Activated naive CD8-positive, alpha-beta T cell treated with anti-CD3 and anti-CD28 coated beads, Interleukin-2, amount 50 U/mL, for 24 hours (primary cell): Measurements from ENCODE around the gene SEMA5A.

Source experiments
- ATAC-seq: fragments of 150-1000 bp; cut with Tn5 transposase; one replicate; pipeline ENCODE4 v1.10.0; 2021
- DNase-seq: peaks from one replicate; pipeline ENCODE4 v3.0.0; 2021
- H3K27ac Mint-ChIP-seq: one replicate; pipeline ENCODE4 v1.8.0; 2021; ENCODE audit warnings: mild to moderate bottlenecking, mixed read lengths
- H3K27me3 Mint-ChIP-seq: one replicate; pipeline ENCODE4 v1.8.0; 2021; ENCODE audit warnings: mixed read lengths
- H3K36me3 Mint-ChIP-seq: one replicate; pipeline ENCODE4 v1.8.0; 2021; ENCODE audit warnings: low read depth, mixed read lengths
- H3K4me1 Mint-ChIP-seq: one replicate; pipeline ENCODE4 v1.8.0; 2021; ENCODE audit warnings: mixed read lengths
- H3K4me3 Mint-ChIP-seq: one replicate; pipeline ENCODE4 v1.8.0; 2021; ENCODE audit warnings: mild to moderate bottlenecking, moderate library complexity, mixed read lengths
- H3K9me3 Mint-ChIP-seq: one replicate; pipeline ENCODE4 v1.8.0; 2021; ENCODE audit warnings: mixed read lengths

Gene SEMA5A

GRCh38 chr5:9558319-9558965 is 12.6 kb upstream of the SEMA5A start:
- ATAC-seq (no peak), DNase-seq (no peak)
- peaks cover 6% of the 10 kb centered on the region for H3K9me3 Mint-ChIP-seq
- H3K36me3 Mint-ChIP-seq: no peaks in the 10 kb centered on the region
- H3K4me3 Mint-ChIP-seq: no peak overlapping the region
- no peak overlapping the region for H3K27ac Mint-ChIP-seq
- H3K4me1 Mint-ChIP-seq: no peaks in the 10 kb centered on the region
- no peaks in the 10 kb centered on the region for H3K27me3 Mint-ChIP-seq

GRCh38 chr5:9557696-9558095 is 11.8 kb upstream of the SEMA5A start:
- DNase-seq (no peak), ATAC-seq (no peak)
- Mint-ChIP-seq H3K9me3 (peaks cover 6% of the 10 kb centered on the region), H3K4me1 (no peaks in the 10 kb centered on the region), H3K27ac (no peak overlapping the region), H3K27me3 (no peaks in the 10 kb centered on the region), H3K36me3 (no peaks in the 10 kb centered on the region), H3K4me3 (no peak overlapping the region)

DNA sequence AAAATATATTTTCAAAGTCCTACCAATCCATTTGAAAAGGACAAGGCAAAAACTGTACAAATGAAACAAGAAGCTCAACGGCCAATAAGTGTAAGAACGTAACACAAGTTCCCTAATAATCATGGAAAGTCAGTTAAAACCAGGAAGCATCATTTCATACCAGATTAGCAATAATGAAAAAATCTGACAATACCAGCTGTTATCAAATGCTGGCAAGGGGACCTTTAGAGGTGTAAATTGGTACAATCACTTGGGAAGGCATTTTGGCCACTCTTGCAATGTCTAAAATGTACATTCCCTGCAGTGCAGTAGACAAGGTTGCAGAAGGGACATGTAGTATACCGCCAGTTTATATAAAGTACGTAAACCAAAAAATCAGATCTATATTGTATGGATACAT is 10.1 kb upstream of the SEMA5A start:
- no peak for ATAC-seq
- H3K4me1 Mint-ChIP-seq: no peaks in the 10 kb centered on the region
- DNase-seq: no peak
- H3K4me3 Mint-ChIP-seq: no peak overlapping the region
- no peaks in the 10 kb centered on the region for H3K36me3 Mint-ChIP-seq
- no peak overlapping the region for H3K27ac Mint-ChIP-seq
- peaks cover 6% of the 10 kb centered on the region for H3K9me3 Mint-ChIP-seq
- no peaks in the 10 kb centered on the region for H3K27me3 Mint-ChIP-seq

DNA sequence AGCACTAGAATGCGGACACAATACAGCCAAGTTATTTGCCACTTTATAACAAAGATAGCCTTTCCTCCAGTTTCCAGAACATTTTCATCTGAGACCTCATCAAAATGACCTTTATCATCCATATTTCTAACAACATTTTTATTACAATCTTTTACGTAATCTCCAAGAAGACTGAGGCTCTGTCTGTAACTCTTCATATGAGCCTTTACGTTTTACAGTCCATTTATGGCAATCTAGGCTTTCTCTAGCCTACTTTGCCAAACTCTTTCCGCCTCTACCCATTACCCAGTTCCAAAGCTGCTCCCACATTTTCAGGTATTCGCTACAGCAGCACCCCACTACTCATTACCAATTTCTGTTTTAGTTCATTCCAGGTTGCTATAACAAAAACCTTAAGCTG is 8.2 kb upstream of the SEMA5A start:
- Mint-ChIP-seq H3K27ac (no peak overlapping the region), H3K36me3 (no peaks in the 10 kb centered on the region), H3K4me1 (no peaks in the 10 kb centered on the region), H3K9me3 (peaks cover 6% of the 10 kb centered on the region), H3K4me3 (no peak overlapping the region), H3K27me3 (no peaks in the 10 kb centered on the region)
- ATAC-seq (no peak), DNase-seq (no peak)

DNA sequence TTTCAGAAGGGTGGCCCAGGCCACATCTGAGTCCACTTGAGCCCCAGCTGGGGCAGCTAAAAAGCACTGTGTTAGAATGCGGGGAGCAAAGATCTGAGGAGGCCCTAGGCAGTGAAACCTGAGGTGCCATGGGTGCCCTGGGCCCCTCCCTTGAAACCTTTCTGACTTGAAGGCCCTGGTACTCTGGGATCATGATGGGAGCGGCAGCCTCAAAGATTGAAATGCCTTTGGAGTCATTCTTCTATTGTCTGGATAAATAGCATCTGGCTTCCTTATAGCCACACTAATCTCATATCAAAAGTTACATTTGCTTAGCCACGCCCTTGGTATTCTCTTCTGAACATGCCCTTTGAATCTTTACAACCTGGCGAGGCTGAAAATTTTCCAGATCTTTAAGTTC is 7.7 kb upstream of the SEMA5A start:
- Mint-ChIP-seq H3K4me3 (no peak overlapping the region), H3K9me3 (peaks cover 6% of the 10 kb centered on the region), H3K27me3 (peaks cover 2% of the 10 kb centered on the region), H3K36me3 (no peaks in the 10 kb centered on the region), H3K4me1 (no peaks in the 10 kb centered on the region), H3K27ac (no peak overlapping the region)
- no peak for DNase-seq
- no peak for ATAC-seq

- Mint-ChIP-seq H3K27ac (no peak overlapping the region), H3K36me3 (no peaks in the 10 kb centered on the region), H3K4me3 (no peak overlapping the region), H3K4me1 (no peaks in the 10 kb centered on the region), H3K9me3 (peaks cover 6% of the 10 kb centered on the region), H3K27me3 (peaks cover 8% of the 10 kb centered on the region)
- no peak for DNase-seq
- no peak for ATAC-seq
Observed at GRCh38 chr5:9551567-9552537, 6.0 kb upstream of the SEMA5A start.

GRCh38 chr5:9549941-9550340 is 4.1 kb upstream of the SEMA5A start:
- no peaks in the 10 kb centered on the region for H3K36me3 Mint-ChIP-seq
- ATAC-seq (no peak), DNase-seq (no peak)
- H3K4me3 Mint-ChIP-seq: no peak overlapping the region
- H3K9me3 Mint-ChIP-seq: peaks cover 6% of the 10 kb centered on the region
- H3K4me1 Mint-ChIP-seq: peaks cover 2% of the 10 kb centered on the region
- H3K27me3 Mint-ChIP-seq: peaks cover 16% of the 10 kb centered on the region
- no peak overlapping the region for H3K27ac Mint-ChIP-seq

- H3K4me1 Mint-ChIP-seq: peaks cover 6% of the 10 kb centered on the region
- no peak overlapping the region for H3K4me3 Mint-ChIP-seq
- peaks cover 32% of the 10 kb centered on the region for H3K27me3 Mint-ChIP-seq
- no peaks in the 10 kb centered on the region for H3K9me3 Mint-ChIP-seq
- H3K36me3 Mint-ChIP-seq: no peaks in the 10 kb centered on the region
- ATAC-seq (no peak), DNase-seq (no peak)
- H3K27ac Mint-ChIP-seq: no peak overlapping the region
Observed at GRCh38 chr5:9547122-9547947, 1.5 kb upstream of the SEMA5A start.

- Mint-ChIP-seq H3K4me3 (no peak overlapping the region), H3K9me3 (no peaks in the 10 kb centered on the region), H3K27me3 (peaks cover 32% of the 10 kb centered on the region), H3K4me1 (peaks cover 6% of the 10 kb centered on the region), H3K27ac (no peak overlapping the region), H3K36me3 (no peaks in the 10 kb centered on the region)
- no peak for ATAC-seq
- DNase-seq: no peak
Observed at GRCh38 chr5:9545136-9545991, 511 bp downstream of the SEMA5A start.

DNA sequence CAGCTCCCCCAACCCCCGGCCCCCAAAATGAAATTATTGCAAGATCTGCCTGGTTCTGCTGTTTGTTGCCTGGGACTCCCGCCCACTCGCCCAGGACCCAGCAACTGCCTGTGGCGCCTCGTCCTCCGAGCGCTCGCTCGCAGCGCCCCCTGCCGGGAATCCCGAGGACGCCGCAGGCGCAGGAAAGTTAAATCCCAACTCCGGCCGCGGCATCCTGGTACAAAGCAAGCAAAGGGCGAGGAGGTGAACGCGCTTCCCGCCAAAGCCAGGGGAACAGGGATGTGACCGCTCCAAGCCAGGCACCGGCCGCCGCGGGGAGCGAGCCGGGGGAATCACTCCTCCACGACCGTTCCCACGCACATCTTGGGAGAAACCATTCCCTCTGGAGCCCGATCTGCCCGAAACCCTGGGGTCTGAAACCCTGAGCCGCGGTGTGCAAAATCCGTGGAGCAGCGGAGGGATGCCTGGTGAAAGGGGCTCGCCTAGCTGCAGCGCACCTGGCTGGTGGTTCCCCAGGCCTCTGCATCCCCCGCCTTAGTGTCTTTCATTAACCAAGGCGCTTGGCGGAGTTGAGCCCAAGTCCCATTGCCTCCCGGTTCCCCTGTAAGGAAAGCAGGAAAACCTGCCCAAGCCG is 1.3 kb downstream of the SEMA5A start:
- no peak for ATAC-seq
- Mint-ChIP-seq H3K9me3 (no peaks in the 10 kb centered on the region), H3K4me1 (peaks cover 6% of the 10 kb centered on the region)

GRCh38 chr5:9544056-9544455 is 1.8 kb downstream of the SEMA5A start:
- ATAC-seq (no peak), DNase-seq (no peak)
- Mint-ChIP-seq H3K27ac (no peak overlapping the region), H3K4me1 (peaks cover 6% of the 10 kb centered on the region), H3K27me3 (peaks cover 32% of the 10 kb centered on the region), H3K4me3 (no peak overlapping the region), H3K36me3 (no peaks in the 10 kb centered on the region), H3K9me3 (no peaks in the 10 kb centered on the region)

More for the DNA sequence above, 1.3 kb downstream of the SEMA5A start:
- H3K27me3 Mint-ChIP-seq: peaks cover 32% of the 10 kb centered on the region
- H3K36me3 Mint-ChIP-seq: no peaks in the 10 kb centered on the region
- peak; percentile 56 for DNase-seq
- H3K4me3 Mint-ChIP-seq: no peak overlapping the region
- no peak overlapping the region for H3K27ac Mint-ChIP-seq

DNA sequence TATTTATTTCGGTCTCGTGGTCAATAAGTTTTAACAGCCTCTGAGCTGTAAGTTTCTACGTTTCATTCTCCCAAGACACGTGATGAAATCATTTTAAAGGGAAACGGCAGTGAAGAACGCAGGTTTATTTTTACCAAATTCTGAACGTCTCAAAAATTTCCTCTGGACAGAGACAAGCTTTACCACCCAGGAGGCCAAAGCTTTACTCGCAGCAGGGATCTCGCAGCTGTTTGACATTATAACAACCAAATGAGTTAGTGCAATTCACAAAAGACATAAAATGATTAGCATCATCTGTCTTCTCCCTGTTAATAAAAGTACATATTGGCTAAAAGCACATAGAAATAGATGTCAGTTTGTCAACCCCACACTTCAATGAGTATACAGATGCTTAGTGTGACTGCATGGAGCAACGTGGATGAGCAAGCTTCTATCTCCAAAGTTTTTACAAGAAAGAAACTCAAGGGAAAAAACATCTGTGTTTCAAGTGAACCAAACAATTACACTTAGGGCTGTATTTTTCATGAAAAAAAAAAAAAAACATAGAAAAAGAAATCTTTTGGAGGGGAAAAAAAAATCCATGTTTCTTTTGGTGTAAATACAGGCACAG is 2.5 kb downstream of the SEMA5A start:
- H3K4me1 Mint-ChIP-seq: peaks cover 6% of the 10 kb centered on the region
- H3K36me3 Mint-ChIP-seq: no peaks in the 10 kb centered on the region
- ATAC-seq: no peak
- no peaks in the 10 kb centered on the region for H3K9me3 Mint-ChIP-seq
- no peak overlapping the region for H3K4me3 Mint-ChIP-seq
- no peak for DNase-seq
- no peak overlapping the region for H3K27ac Mint-ChIP-seq
- H3K27me3 Mint-ChIP-seq: peaks cover 29% of the 10 kb centered on the region

GRCh38 chr5:9540791-9541190 is 5.1 kb downstream of the SEMA5A start:
- DNase-seq (no peak), ATAC-seq (no peak)
- Mint-ChIP-seq H3K27me3 (peaks cover 17% of the 10 kb centered on the region), H3K27ac (no peak overlapping the region), H3K4me1 (peaks cover 4% of the 10 kb centered on the region), H3K36me3 (no peaks in the 10 kb centered on the region), H3K4me3 (no peak overlapping the region), H3K9me3 (no peaks in the 10 kb centered on the region)
